Neural cell (in vitro differentiated cells): Measurements from ENCODE around the gene PCDH9.

Experiments used
- EP300 ChIP-seq: fragments of 450-650 bp; conservative IDR thresholded peaks from 2 replicates; pipeline ENCODE4 v1.6.1; 2014; ENCODE audit warnings: antibody characterized with exemption, mild to moderate bottlenecking, moderate library complexity; ENCODE audit not compliant: poor library complexity, severe bottlenecking
- EZH2 ChIP-seq: fragments of 200-600, 300-800 bp; shearing (Covaris generic), sonication (generic); IDR thresholded peaks from 2 replicates; pipeline ENCODE4 v1.6.1; 2014; ENCODE audit warnings: antibody characterized with exemption, low read length, borderline replicate concordance, mild to moderate bottlenecking; ENCODE audit not compliant: insufficient read depth, poor library complexity, severe bottlenecking
- MXI1 ChIP-seq: fragments of 450-650 bp; conservative IDR thresholded peaks from 2 replicates; pipeline ENCODE4 v1.6.1; 2014; ENCODE audit warnings: antibody characterized with exemption, mild to moderate bottlenecking; ENCODE audit not compliant: poor library complexity, severe bottlenecking
- POLR2AphosphoS5 ChIP-seq: IDR thresholded peaks from 2 replicates; pipeline ENCODE4 v1.6.1; 2012
- TAF1 ChIP-seq: IDR thresholded peaks from 2 replicates; pipeline ENCODE4 v1.6.1; 2012; ENCODE audit warnings: low read depth
- TF ChIP-seq, protein P1 (sequence below): fragments of 450-650 bp; IDR thresholded peaks from 2 replicates; pipeline ENCODE4 v1.5.1; 2014; ENCODE audit warnings: antibody characterized with exemption, mild to moderate bottlenecking, moderate library complexity; ENCODE audit not compliant: poor library complexity, severe bottlenecking

DNA sequence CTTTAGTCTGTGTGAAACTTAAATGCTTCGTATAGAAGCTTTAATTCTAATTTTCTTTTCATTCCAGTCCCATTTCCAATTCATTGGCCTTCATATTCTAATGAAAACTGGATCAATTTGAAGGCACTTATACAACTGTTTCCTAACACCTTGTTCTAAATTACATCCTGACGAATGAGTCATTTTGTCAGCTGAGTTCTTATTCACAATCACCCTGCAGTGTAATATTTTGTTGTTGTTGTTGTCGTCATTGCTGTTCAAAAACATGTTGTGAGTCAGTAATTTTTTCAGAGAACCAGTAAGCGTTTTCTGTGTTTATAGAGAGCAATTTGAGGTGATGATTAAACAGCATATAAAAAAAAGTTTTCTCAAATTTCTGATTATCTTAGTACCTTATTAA, 290.0 kb downstream of the PCDH9 start:
- TF ChIP-seq EZH2 (no peak), MXI1 (no peak), TAF1 (no peak), POLR2AphosphoS5 (no peak), EP300 (no peak)
- TF ChIP-seq, protein P1, sequence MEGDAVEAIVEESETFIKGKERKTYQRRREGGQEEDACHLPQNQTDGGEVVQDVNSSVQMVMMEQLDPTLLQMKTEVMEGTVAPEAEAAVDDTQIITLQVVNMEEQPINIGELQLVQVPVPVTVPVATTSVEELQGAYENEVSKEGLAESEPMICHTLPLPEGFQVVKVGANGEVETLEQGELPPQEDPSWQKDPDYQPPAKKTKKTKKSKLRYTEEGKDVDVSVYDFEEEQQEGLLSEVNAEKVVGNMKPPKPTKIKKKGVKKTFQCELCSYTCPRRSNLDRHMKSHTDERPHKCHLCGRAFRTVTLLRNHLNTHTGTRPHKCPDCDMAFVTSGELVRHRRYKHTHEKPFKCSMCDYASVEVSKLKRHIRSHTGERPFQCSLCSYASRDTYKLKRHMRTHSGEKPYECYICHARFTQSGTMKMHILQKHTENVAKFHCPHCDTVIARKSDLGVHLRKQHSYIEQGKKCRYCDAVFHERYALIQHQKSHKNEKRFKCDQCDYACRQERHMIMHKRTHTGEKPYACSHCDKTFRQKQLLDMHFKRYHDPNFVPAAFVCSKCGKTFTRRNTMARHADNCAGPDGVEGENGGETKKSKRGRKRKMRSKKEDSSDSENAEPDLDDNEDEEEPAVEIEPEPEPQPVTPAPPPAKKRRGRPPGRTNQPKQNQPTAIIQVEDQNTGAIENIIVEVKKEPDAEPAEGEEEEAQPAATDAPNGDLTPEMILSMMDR = no peak
